ENCODE data around the gene IP6K3.

GRCh38 chr6:33705268-33705885 lies 41.3 kb downstream of the IP6K3 start:
- no peak for TF ChIP-seq EZH2 (optimal IDR thresholded peaks at IDR 0.05; ENCODE audit: low read depth, low read length)
- TF ChIP-seq, protein P1, sequence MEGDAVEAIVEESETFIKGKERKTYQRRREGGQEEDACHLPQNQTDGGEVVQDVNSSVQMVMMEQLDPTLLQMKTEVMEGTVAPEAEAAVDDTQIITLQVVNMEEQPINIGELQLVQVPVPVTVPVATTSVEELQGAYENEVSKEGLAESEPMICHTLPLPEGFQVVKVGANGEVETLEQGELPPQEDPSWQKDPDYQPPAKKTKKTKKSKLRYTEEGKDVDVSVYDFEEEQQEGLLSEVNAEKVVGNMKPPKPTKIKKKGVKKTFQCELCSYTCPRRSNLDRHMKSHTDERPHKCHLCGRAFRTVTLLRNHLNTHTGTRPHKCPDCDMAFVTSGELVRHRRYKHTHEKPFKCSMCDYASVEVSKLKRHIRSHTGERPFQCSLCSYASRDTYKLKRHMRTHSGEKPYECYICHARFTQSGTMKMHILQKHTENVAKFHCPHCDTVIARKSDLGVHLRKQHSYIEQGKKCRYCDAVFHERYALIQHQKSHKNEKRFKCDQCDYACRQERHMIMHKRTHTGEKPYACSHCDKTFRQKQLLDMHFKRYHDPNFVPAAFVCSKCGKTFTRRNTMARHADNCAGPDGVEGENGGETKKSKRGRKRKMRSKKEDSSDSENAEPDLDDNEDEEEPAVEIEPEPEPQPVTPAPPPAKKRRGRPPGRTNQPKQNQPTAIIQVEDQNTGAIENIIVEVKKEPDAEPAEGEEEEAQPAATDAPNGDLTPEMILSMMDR (IDR thresholded peaks at IDR 0.05; ENCODE audit: low read length): no peak
